Astrocyte of the cerebellum (primary cell): Measurements from ENCODE around the gene CSDE1.

Experiments used
- DNase-seq: peaks from one replicate; pipeline ENCODE4 v3.0.0-alpha.2; 2011; ENCODE audit warnings: low read depth
- H3K4me3 ChIP-seq: 2 replicates; pipeline ENCODE4 v1.5.1; 2011; ENCODE audit warnings: mild to moderate bottlenecking, low read depth, low read length, moderate library complexity
- in situ Hi-C: cut with HindIII; loops from 2 replicates; pipeline ENCODE4 v1.10.0; 2017; ENCODE audit warnings: low sequenced_read_pairs
- TF ChIP-seq, protein P1 (sequence below): IDR thresholded peaks from 2 replicates; pipeline ENCODE4 v1.5.1; 2012; ENCODE audit warnings: low read length, low read depth, moderate library complexity, mild to moderate bottlenecking; ENCODE audit errors: missing control alignments

The CSDE1 gene

GRCh38 chr1:114746450-114747121 lies 11.2 kb downstream of the CSDE1 start:
- TF ChIP-seq, protein P1, sequence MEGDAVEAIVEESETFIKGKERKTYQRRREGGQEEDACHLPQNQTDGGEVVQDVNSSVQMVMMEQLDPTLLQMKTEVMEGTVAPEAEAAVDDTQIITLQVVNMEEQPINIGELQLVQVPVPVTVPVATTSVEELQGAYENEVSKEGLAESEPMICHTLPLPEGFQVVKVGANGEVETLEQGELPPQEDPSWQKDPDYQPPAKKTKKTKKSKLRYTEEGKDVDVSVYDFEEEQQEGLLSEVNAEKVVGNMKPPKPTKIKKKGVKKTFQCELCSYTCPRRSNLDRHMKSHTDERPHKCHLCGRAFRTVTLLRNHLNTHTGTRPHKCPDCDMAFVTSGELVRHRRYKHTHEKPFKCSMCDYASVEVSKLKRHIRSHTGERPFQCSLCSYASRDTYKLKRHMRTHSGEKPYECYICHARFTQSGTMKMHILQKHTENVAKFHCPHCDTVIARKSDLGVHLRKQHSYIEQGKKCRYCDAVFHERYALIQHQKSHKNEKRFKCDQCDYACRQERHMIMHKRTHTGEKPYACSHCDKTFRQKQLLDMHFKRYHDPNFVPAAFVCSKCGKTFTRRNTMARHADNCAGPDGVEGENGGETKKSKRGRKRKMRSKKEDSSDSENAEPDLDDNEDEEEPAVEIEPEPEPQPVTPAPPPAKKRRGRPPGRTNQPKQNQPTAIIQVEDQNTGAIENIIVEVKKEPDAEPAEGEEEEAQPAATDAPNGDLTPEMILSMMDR: no peak
- in situ Hi-C loops: no loop called here
- DNase-seq: no peak
- H3K4me3 ChIP-seq: no peak overlapping the region

DNA sequence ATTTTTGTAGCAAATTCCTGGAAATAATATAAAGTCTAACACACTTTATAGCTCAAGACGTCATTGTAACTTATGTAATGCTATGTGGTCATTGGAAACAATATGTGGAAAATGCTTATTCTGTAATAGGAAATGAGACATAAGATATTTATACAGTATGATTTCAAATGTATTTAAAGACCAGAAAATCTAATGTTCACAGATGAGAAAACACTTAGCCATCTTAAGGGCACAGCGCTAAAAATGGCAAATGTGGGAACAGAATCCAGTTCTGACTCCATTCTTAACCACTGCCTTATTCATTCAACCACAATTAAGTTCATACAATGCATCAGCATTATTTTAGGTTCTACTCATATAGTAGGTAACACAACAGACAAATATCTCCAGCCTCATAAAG lies 12.5 kb downstream of the CSDE1 start:
- in situ Hi-C loops: no loop called here
- no peak overlapping the region for H3K4me3 ChIP-seq
- TF ChIP-seq, protein P1: no peak
- no peak for DNase-seq

DNA sequence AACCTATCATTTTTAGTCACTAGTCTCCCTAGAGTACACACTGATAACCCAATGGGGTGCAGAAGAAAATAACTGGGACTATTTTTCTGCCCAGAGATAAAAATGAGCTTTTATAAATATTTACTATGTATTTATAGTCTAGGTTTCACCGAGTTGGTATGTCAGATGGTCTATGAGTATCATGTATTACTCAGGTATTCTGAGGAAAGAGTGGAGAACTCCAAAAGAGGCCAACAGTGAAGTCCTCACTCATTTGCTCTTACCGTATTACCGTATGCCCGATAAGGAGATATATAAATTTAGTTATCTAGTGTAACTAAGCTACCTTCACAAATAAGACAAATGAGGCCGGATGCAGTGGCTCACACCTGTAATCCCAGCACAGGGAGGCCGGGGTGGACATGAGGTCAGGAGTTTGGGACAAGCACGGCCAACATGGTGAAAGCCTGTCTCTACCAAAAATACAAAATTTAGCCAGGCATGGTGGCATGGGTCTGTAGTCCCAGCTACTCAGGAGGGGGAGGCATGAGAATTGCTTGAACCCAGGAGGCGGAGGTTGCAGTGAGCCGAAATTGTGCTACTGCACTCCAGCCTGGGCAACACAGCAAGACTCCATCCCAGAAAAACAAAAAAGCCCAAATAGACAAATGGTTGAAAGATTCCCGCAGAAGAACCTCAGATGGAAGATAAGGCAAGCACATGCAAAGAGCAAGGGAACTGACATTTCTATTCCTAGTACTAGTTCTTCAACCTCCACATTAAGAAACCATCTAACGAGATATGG lies 15.6 kb downstream of the CSDE1 start:
- no peak for DNase-seq
- in situ Hi-C loops: no loop called here
- TF ChIP-seq, protein P1: no peak
- no peak overlapping the region for H3K4me3 ChIP-seq

- TF ChIP-seq, protein P1: no peak
- H3K4me3 ChIP-seq: no peak overlapping the region
- DNase-seq: no peak
- in situ Hi-C loops: no loop called here
Measured at GRCh38 chr1:114740331-114740730, 17.5 kb downstream of the CSDE1 start.

GRCh38 chr1:114737314-114737849 lies 20.4 kb downstream of the CSDE1 start:
- TF ChIP-seq, protein P1: no peak
- no peak overlapping the region for H3K4me3 ChIP-seq
- DNase-seq: no peak
- in situ Hi-C loops: no loop called here

GRCh38 chr1:114735479-114735878 lies 22.3 kb downstream of the CSDE1 start:
- TF ChIP-seq, protein P1: no peak
- DNase-seq: no peak
- in situ Hi-C loops: no loop called here

More at GRCh38 chr1:114735479-114735878, 22.3 kb downstream of the CSDE1 start:
- no peak overlapping the region for H3K4me3 ChIP-seq
